CD4-positive, alpha-beta T cell treated with Interleukin-15 for 4 hours (primary cell): ENCODE measurements around the gene HS2ST1.
"Not testable (repeated sequence)": the region's sequence is repeated elsewhere in the genome, so short reads cannot be mapped to it uniquely, and the experiment has no call there.

ENCODE experiments used
- DNase-seq: peaks from one replicate; pipeline ENCODE4 v3.0.0-alpha.2; 2020; ENCODE audit warnings: low spot score

The HS2ST1 gene

GRCh38 chr1:86971778-86972177 lies 57.3 kb downstream of the HS2ST1 start:
- DNase-seq: no peak

- no peak for DNase-seq
Observed at GRCh38 chr1:86972262-86972661, 57.8 kb downstream of the HS2ST1 start.

- DNase-seq: no peak
Observed at GRCh38 chr1:86975993-86976550, 61.6 kb downstream of the HS2ST1 start.

- DNase-seq: no peak
Observed at GRCh38 chr1:86976664-86977063, 62.2 kb downstream of the HS2ST1 start.

GRCh38 chr1:86981482-86982213 lies 67.2 kb downstream of the HS2ST1 start:
- DNase-seq: no peak

- not testable (repeated sequence) for DNase-seq
Observed at GRCh38 chr1:86983677-86984076, 69.2 kb downstream of the HS2ST1 start.

- DNase-seq: no peak
Observed at GRCh38 chr1:86987446-86987845, 73.0 kb downstream of the HS2ST1 start.

GRCh38 chr1:86988835-86989234 lies 74.4 kb downstream of the HS2ST1 start:
- no peak for DNase-seq

GRCh38 chr1:86989690-86990089 lies 75.3 kb downstream of the HS2ST1 start:
- not testable (repeated sequence) for DNase-seq

GRCh38 chr1:86990826-86991225 lies 76.4 kb downstream of the HS2ST1 start:
- no peak for DNase-seq

- DNase-seq: no peak
Observed at GRCh38 chr1:86991549-86992186, 77.2 kb downstream of the HS2ST1 start.

GRCh38 chr1:86992861-86993260 lies 78.4 kb downstream of the HS2ST1 start:
- no peak for DNase-seq

GRCh38 chr1:86993269-86993985 lies 79.0 kb downstream of the HS2ST1 start:
- DNase-seq: no peak

GRCh38 chr1:86994061-86994460 lies 79.6 kb downstream of the HS2ST1 start:
- DNase-seq: no peak

GRCh38 chr1:86997538-86997937 lies 83.1 kb downstream of the HS2ST1 start:
- no peak for DNase-seq

GRCh38 chr1:86998280-86998679 lies 83.8 kb downstream of the HS2ST1 start:
- DNase-seq: no peak

- no peak for DNase-seq
Observed at GRCh38 chr1:86998727-86999126, 84.3 kb downstream of the HS2ST1 start.

- DNase-seq: no peak
Observed at GRCh38 chr1:87000460-87000859, 86.0 kb downstream of the HS2ST1 start.

- DNase-seq: no peak
Observed at GRCh38 chr1:87004857-87005256, 90.4 kb downstream of the HS2ST1 start.

GRCh38 chr1:87007323-87007722 lies 92.9 kb downstream of the HS2ST1 start:
- no peak for DNase-seq

GRCh38 chr1:87013385-87013784 lies 99.0 kb downstream of the HS2ST1 start:
- DNase-seq: not testable (repeated sequence)

- no peak for DNase-seq
Observed at GRCh38 chr1:87017998-87018672, 103.7 kb downstream of the HS2ST1 start.
